Measurements from ENCODE around the gene KIF1A.

Gene KIF1A

GRCh38 chr2:240819858-240820606 is at the start of gene KIF1A:
Gene KIF1A (minus strand): TSS chr2:240820219. CDS start chr2:240797752, 22,467 bp downstream.
- no peak for DNase-seq (ENCODE audit: low read depth)

GRCh38 chr2:240869109-240869955 is 49.3 kb upstream of the KIF1A start:
- DNase-seq (ENCODE audit: low read depth) = no peak

- DNase-seq (ENCODE audit: low read depth) = no peak
These were observed 48.5 kb upstream of the KIF1A start, which contains the start of gene AGXT for GRCh38 chr2:240868286-240869108. Gene AGXT (plus strand): TSS chr2:240868824. CDS start chr2:240868866, 42 bp downstream.

GRCh38 chr2:240865391-240865790 is 45.4 kb upstream of the KIF1A start:
- DNase-seq (ENCODE audit: low read depth) = no peak

- DNase-seq (ENCODE audit: low read depth) = no peak
These were observed 44.5 kb upstream of the KIF1A start for GRCh38 chr2:240864475-240864874.

- DNase-seq (ENCODE audit: low read depth) = no peak
These were observed 41.5 kb upstream of the KIF1A start for GRCh38 chr2:240861547-240861946.

- no peak for DNase-seq (ENCODE audit: low read depth)
These were observed 38.9 kb upstream of the KIF1A start for GRCh38 chr2:240858871-240859270.

GRCh38 chr2:240858321-240858720 is 38.3 kb upstream of the KIF1A start:
- DNase-seq (ENCODE audit: low read depth) = no peak

GRCh38 chr2:240857039-240858008 is 37.3 kb upstream of the KIF1A start:
- DNase-seq (ENCODE audit: low read depth) = no peak

- no peak for DNase-seq (ENCODE audit: low read depth)
These were observed 36.3 kb upstream of the KIF1A start for GRCh38 chr2:240856151-240856980.

- no peak for DNase-seq (ENCODE audit: low read depth)
These were observed 35.7 kb upstream of the KIF1A start for GRCh38 chr2:240855670-240856069.

- no peak for DNase-seq (ENCODE audit: low read depth)
These were observed 32.8 kb upstream of the KIF1A start for GRCh38 chr2:240852671-240853314.

GRCh38 chr2:240851078-240851991 is 31.3 kb upstream of the KIF1A start:
- DNase-seq (ENCODE audit: low read depth) = peak; percentile 70

GRCh38 chr2:240850756-240851077 is 30.7 kb upstream of the KIF1A start:
- no peak for DNase-seq (ENCODE audit: low read depth)

GRCh38 chr2:240850026-240850425 is 30.0 kb upstream of the KIF1A start:
- no peak for DNase-seq (ENCODE audit: low read depth)

GRCh38 chr2:240848900-240849680 is 29.1 kb upstream of the KIF1A start:
- no peak for DNase-seq (ENCODE audit: low read depth)

GRCh38 chr2:240847817-240848216 is 27.8 kb upstream of the KIF1A start:
- DNase-seq (ENCODE audit: low read depth) = no peak

Measured in activated T-helper 9 cell treated with anti-CD3 and anti-CD28 coated beads, Interleukin-2, amount 50 U/mL, for 16 hours (primary cell).